Ascending aorta (tissue), 2 donors: Measurements from ENCODE around the gene DNAJC18. TPM values are rescaled to one million over a fixed set of nuclear protein-coding genes. Genes with fewer than 3 reads are reported as not detected.

Experiments used
- DNase-seq, 2 donors: peaks; one replicate each; pipeline ENCODE4 v3.0.0-alpha.2; 2019; ENCODE audit warnings: low spot score in 2 of 2
- H3K27ac ChIP-seq, 2 donors: fragments of 200-600 bp; sonication (generic); one replicate each; pipeline ENCODE4 v1.5.1; 2016 to 2017; ENCODE audit warnings: mild to moderate bottlenecking in 1 of 2
- H3K27me3 ChIP-seq: fragments of 200-600 bp; sonication (generic); one replicate; pipeline ENCODE4 v1.5.1; 2017
- H3K36me3 ChIP-seq, 2 donors: fragments of 200-600 bp; sonication (generic); one replicate each; pipeline ENCODE4 v1.5.1; 2016
- H3K4me1 ChIP-seq, 2 donors: fragments of 200-600 bp; sonication (generic); one replicate each; pipeline ENCODE4 v1.5.1; 2016 to 2017; ENCODE audit warnings: mild to moderate bottlenecking in 1 of 2
- H3K4me3 ChIP-seq, 2 donors: fragments of 200-600 bp; sonication (generic); one replicate each; pipeline ENCODE4 v1.5.1; 2016 to 2017; ENCODE audit warnings: mild to moderate bottlenecking in 1 of 2
- H3K9me3 ChIP-seq, 2 donors: fragments of 200-600 bp; sonication (generic); one replicate each; pipeline ENCODE4 v1.5.1; 2016
- intact Hi-C: fragments of 100-400 bp; cut with DNase I; formaldehyde crosslinking; loops from one replicate; pipeline ENCODE4 v1.15.1; 2023
- total RNA-seq: library from RNA; depleted of rRNA; stranded (reverse); fragments of >200 nt; gene quantifications from one replicate; pipeline ENCODE4 v1.1.0, GENCODE V29; 2016
- TF ChIP-seq, protein P1 (sequence below), 3 experiments: fragments of 200-600 bp in 2 of 3; fragments of 450-650 bp in 1 of 3; sonication (generic) in 2 of 3; IDR thresholded peaks; one replicate each; pipeline ENCODE4 v1.5.1; 2016 to 2019; ENCODE audit warnings: antibody characterized with exemption in 3 of 3, mild to moderate bottlenecking in 1 of 3, moderate library complexity in 1 of 3

Gene DNAJC18
- total RNA-seq, 1 donor from 2014 or later, result 8.4 TPM

DNA sequence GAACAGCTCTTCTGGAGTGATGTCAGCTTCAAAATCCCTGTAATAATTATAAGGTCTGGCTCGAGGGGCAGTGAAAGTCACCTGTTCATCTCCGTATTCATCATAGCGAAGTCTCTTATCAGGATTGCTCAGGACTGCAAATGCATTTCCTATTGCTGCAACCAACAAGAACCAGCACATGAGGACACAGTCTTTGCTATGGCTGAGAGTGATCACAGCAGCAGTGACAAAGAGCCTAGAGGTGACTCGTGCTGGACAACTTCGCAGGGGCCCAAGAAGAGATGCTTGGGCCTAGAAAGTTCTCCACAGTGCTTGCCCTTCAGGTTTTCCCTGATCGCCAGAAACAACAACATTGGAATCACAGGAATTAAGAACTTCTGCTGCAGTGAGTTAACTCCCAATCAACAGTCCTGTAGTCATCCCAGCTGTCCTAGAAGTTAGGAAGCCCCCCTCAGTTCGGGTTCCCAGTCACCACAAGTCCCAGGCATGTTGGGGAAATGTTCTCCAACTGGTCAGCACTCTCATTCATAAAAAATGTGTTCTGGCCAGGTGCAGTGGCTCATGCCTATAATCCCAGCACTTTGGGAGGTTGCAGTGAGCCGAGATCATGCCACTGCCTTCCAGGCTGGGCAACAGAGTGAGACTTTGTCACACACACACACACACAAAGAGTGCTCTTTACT is 13.0 kb downstream of the DNAJC18 start:
- no peaks in the 10 kb centered on the region for H3K27me3 ChIP-seq
- peaks cover 0 to 6% of the 10 kb centered on the region in 2 donors for H3K4me1 ChIP-seq
- peak in 1 of 2 donors; percentile 68 for DNase-seq
- peak overlapping the region in 1 of 2 donors; percentile 58 for H3K27ac ChIP-seq
- TF ChIP-seq, protein P1, sequence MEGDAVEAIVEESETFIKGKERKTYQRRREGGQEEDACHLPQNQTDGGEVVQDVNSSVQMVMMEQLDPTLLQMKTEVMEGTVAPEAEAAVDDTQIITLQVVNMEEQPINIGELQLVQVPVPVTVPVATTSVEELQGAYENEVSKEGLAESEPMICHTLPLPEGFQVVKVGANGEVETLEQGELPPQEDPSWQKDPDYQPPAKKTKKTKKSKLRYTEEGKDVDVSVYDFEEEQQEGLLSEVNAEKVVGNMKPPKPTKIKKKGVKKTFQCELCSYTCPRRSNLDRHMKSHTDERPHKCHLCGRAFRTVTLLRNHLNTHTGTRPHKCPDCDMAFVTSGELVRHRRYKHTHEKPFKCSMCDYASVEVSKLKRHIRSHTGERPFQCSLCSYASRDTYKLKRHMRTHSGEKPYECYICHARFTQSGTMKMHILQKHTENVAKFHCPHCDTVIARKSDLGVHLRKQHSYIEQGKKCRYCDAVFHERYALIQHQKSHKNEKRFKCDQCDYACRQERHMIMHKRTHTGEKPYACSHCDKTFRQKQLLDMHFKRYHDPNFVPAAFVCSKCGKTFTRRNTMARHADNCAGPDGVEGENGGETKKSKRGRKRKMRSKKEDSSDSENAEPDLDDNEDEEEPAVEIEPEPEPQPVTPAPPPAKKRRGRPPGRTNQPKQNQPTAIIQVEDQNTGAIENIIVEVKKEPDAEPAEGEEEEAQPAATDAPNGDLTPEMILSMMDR (IDR thresholded peaks at IDR 0.05), result no peak
- H3K4me3 ChIP-seq, result no peak overlapping the region
- H3K36me3 ChIP-seq, result peaks cover 39 to 44% of the 10 kb centered on the region in 2 donors
- intact Hi-C loops, result loop anchor here (10.0 kb wide), 1 partner anchor 338 kb away; no protein-coding TSS in a partner anchor
- no peaks in the 10 kb centered on the region for H3K9me3 ChIP-seq

DNA sequence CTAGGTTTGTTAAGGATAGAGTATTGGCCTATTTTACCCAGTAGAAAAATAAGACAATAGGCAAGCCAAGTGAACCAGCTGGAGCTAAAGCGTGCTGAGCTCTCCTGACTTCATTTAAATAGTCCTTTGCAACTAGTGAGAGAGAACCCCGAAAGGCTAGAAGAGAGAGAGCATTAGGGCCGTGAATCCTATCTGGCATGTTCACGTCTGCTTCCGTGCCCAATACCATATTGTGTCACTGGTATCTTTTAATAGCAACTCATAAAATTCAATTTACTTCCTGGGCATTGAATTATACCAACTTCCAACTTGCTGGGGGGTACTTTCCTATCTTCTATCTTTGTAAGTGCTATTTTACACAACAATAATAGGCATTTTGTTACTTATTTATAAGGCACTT is 13.8 kb downstream of the DNAJC18 start:
- peak overlapping the region in 1 of 2 donors; percentile 58 for H3K27ac ChIP-seq
- peaks cover 42 to 52% of the 10 kb centered on the region in 2 donors for H3K36me3 ChIP-seq
- H3K27me3 ChIP-seq, result no peaks in the 10 kb centered on the region
- H3K4me3 ChIP-seq, result no peak overlapping the region
- H3K9me3 ChIP-seq, result no peaks in the 10 kb centered on the region
- TF ChIP-seq, protein P1 (IDR thresholded peaks at IDR 0.05), result no peak
- no peak for DNase-seq
- peaks cover 0 to 6% of the 10 kb centered on the region in 2 donors for H3K4me1 ChIP-seq
- intact Hi-C loops, result loop anchor here (10.0 kb wide), 1 partner anchor 339 kb away; no protein-coding TSS in a partner anchor

DNA sequence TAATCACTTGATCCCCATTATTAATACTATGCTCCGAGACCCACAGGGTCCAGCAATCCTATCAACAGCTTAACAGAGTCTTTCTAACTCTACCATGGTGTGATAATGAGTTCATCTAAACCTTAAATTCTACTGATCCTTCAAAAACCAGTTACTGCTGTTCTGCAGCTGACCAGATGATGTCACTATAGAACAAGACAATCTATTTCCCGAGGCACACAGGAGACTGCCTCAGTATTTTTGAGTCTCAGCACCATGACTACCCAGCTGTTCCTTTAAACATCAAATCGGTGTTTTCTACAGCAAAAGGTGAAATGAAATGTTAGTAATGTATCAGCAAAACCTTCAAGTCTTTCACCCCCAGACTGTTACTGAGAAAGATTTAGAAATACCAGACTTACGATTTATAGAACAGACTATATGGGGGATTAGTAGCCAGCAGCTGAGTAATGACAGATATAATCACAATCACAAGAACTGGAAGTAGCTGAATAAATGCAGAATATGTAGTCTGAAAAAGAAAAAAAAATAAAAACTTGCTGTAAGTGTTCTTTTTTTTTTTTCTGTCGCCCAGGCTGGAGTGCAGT is 16.9 kb downstream of the DNAJC18 start:
- Histone ChIP-seq H3K4me3 (no peak overlapping the region), H3K9me3 (no peaks in the 10 kb centered on the region), H3K4me1 (peaks cover 0 to 14% of the 10 kb centered on the region in 2 donors), H3K36me3 (peaks cover 46 to 59% of the 10 kb centered on the region in 2 donors), H3K27ac (no peak overlapping the region), H3K27me3 (no peaks in the 10 kb centered on the region)
- DNase-seq, result peak in 1 of 2 donors; percentile 74
- intact Hi-C loops, result loop anchor here (1.0 to 10.0 kb wide), 4 partner anchors 58 to 342 kb away; partner anchors contain the start of gene UBE2D2
- TF ChIP-seq, protein P1 (IDR thresholded peaks at IDR 0.05), result peak; percentile 79 to 84 (median 80)

DNA sequence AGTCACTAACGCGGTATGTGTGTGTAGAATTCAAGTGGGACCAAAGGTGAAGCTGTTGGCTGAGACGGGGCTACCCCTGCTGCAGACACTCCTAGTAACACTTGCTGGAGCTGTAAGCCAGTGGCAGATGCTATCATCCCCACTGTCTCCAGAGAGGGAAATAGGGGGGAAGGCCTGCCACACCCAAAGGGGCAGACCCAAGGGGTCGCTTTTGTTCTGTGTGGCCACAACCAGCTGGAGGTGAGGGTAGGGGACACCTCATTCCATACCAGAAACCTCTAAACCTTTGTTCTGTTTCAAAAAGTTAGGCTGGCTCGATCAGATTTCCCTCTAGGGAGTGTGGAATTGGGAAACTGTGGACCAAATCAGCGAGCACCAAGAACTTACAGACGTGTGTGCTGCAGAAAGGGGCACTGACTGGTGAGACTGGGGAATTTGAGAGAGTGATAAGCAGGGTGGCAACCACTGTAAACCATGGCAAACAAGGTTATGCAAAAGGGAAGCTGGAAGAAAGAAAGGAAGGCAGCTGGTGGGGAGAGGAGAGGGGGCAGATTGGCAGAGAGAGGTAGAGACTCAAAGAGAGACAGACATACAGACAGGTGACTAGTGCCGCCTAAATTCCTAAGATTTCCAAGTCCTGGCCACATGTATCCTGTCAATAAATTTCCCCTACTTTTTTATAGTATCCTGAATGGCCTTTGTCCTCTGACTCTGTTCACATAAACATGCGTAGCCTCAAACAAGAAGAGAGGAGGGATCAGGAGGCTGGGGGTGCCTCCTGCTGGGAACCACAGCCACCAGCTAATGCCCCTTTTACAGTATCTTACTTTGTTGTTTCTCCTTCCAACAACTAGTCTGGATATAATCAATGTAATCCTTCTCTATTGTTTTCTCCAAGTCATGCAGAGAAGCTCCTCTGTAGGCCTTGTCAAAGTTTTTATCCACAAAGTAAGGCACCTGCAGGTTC is 19.8 kb downstream of the DNAJC18 start:
- Histone ChIP-seq H3K27ac (peak overlapping the region; percentile 2 to 72), H3K36me3 (peaks cover 26 to 43% of the 10 kb centered on the region in 2 donors), H3K4me3 (no peak overlapping the region), H3K27me3 (no peaks in the 10 kb centered on the region), H3K4me1 (peaks cover 10 to 34% of the 10 kb centered on the region in 2 donors), H3K9me3 (no peaks in the 10 kb centered on the region)
- peak in 1 of 2 donors; percentile 52 for DNase-seq
- TF ChIP-seq, protein P1 (IDR thresholded peaks at IDR 0.05), result no peak
- intact Hi-C loops, result loop anchor here (5.0 to 10.0 kb wide), 2 partner anchors 143 to 345 kb away; partner anchors contain the start of gene UBE2D2

DNA sequence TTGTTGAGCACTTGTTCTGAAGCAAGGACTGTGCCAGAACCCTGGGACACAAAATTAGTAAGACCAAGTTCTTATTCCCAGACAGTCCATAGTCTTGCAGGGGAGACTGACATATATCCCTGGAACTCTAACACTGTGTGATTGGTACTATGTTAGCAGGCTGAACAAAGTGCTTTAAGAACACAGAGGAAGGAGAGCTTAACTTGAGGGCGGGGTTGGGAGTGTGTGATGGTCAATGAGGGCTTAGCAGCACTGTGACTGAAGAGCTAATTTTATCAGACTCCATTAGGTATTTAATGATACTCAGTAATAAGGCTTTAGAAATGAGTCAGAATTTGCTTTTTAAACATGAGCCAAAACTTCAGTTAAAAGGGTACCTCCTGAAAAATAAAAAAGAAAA is 20.5 kb downstream of the DNAJC18 start:
- Histone ChIP-seq H3K27ac (peak overlapping the region; percentile 65 to 72), H3K4me1 (peaks cover 10 to 36% of the 10 kb centered on the region in 2 donors), H3K4me3 (no peak overlapping the region), H3K27me3 (no peaks in the 10 kb centered on the region), H3K9me3 (no peaks in the 10 kb centered on the region), H3K36me3 (peaks cover 24 to 36% of the 10 kb centered on the region in 2 donors)
- TF ChIP-seq, protein P1 (IDR thresholded peaks at IDR 0.05), result no peak
- peak in 1 of 2 donors; percentile 24 for DNase-seq
- intact Hi-C loops, result no loop called here
